Stimulated activated CD8-positive, alpha-beta memory T cell treated with anti-CD3 and anti-CD28 coated beads, Interleukin-12 subunit alpha, Interleukin-12 subunit beta, amount 100 ng/mL, for 24 hours (primary cell): ENCODE results near the gene CDC27.
"Not testable (repeated sequence)": the region's sequence is repeated elsewhere in the genome, so short reads cannot be mapped to it uniquely, and the experiment has no call there.

ENCODE experiments used
- DNase-seq: peaks from one replicate; pipeline ENCODE4 v3.0.0-alpha.2; 2020; ENCODE audit errors: extremely low read depth

The CDC27 gene

GRCh38 chr17:47071171-47071570, 117.9 kb downstream of the CDC27 start:
- DNase-seq: not testable (repeated sequence)

- not testable (repeated sequence) for DNase-seq
Measured at GRCh38 chr17:47070266-47070665, 118.8 kb downstream of the CDC27 start.
